ENCODE measurements around the gene TOMM34. TPM values are rescaled to one million over a fixed set of nuclear protein-coding genes. Genes with fewer than 3 reads are reported as not detected.

The TOMM34 gene
- polyA plus RNA-seq, 1 of the 3 experiments (the other 2 are of a cell fraction): 40.5 TPM

GRCh38 chr20:44941120-44941691 lies 19.0 kb downstream of the TOMM34 start:
- H2AFZ ChIP-seq (ENCODE audit: low read depth): no peak overlapping the region
- no peaks in the 10 kb centered on the region for H4K20me1 ChIP-seq (ENCODE audit: insufficient read depth)
- 86% methylated on average over 4 of the region's 7 CpGs for WGBS (ENCODE audit: low lambda C conversion rate)
- no peak overlapping the region for H3K9ac ChIP-seq
- H3K9me2 ChIP-seq: no peaks in the 10 kb centered on the region
- ChIA-PET POLR2A (interaction anchor here (1.2 kb wide), 1 partner anchor 11 kb away, joined by 3 read pairs; no protein-coding TSS in a partner anchor), CTCF (interaction anchor here (0.6 to 2.0 kb wide), 6 partner anchors 11 to 830 kb away, joined by 3 to 12 read pairs (median 3); partner anchors contain the start of gene TOMM34)
- no peaks in the 10 kb centered on the region for H3K27me3 ChIP-seq (ENCODE audit: insufficient read depth)
- DNase-seq: no peak
- H3K9me3 ChIP-seq: no peaks in the 10 kb centered on the region
- H3K4me3 ChIP-seq (ENCODE audit: low read depth in 2 of 2, low read length in 1 of 2): no peak overlapping the region
- no peak overlapping the region for H3K4me2 ChIP-seq
- H3K79me2 ChIP-seq (ENCODE audit: insufficient read depth): no peaks in the 10 kb centered on the region
- H3F3A ChIP-seq (replicated peaks; ENCODE audit: insufficient read depth): peaks cover 15% of the 10 kb centered on the region
- H3K36me3 ChIP-seq (replicated peaks in 1 of 2; ENCODE audit: control insufficient read depth in 1 of 2, insufficient read depth in 2 of 2, low read length in 1 of 2): peaks cover 20 to 72% of the 10 kb centered on the region in 2 experiments
- H3K27ac ChIP-seq (ENCODE audit: low read depth in 2 of 2, low read length in 1 of 2): no peak overlapping the region
- no peak for TF ChIP-seq NRF1 (IDR thresholded peaks at IDR 0.05; ENCODE audit: low read depth, low read length)
- TF ChIP-seq EZH2phosphoT487 (IDR thresholded peaks at IDR 0.05; ENCODE audit: borderline replicate concordance, low read depth): no peak
- no peak for TF ChIP-seq ELF1 (IDR thresholded peaks at IDR 0.05)
- TF ChIP-seq USF1 (IDR thresholded peaks at IDR 0.05; ENCODE audit: borderline replicate concordance, low read depth): no peak
- TF ChIP-seq RFX5 (IDR thresholded peaks at IDR 0.05; ENCODE audit: low read length): no peak
- TF ChIP-seq POLR2AphosphoS5 (IDR thresholded peaks at IDR 0.05; ENCODE audit: low read depth, low read length): no peak
- TF ChIP-seq MAX (IDR thresholded peaks at IDR 0.05; ENCODE audit: low read depth): no peak
- no peak for TF ChIP-seq TEAD4 (IDR thresholded peaks at IDR 0.05; ENCODE audit: borderline replicate concordance, insufficient read depth)
- TF ChIP-seq FOXM1 (IDR thresholded peaks at IDR 0.05; ENCODE audit: low read depth): no peak
- H3K4me1 ChIP-seq (ENCODE audit: control insufficient read depth in 1 of 2, insufficient read depth in 2 of 2, low read depth in 1 of 2, low read length in 1 of 2): no peaks in the 10 kb centered on the region

- Histone ChIP-seq H3K36me3 (replicated peaks in 1 of 2; ENCODE audit: control insufficient read depth in 1 of 2, insufficient read depth in 2 of 2, low read length in 1 of 2) (peaks cover 9 to 63% of the 10 kb centered on the region in 2 experiments), H3K79me2 (ENCODE audit: insufficient read depth) (no peaks in the 10 kb centered on the region), H3K27ac (ENCODE audit: low read depth in 2 of 2, low read length in 1 of 2) (no peak overlapping the region), H3F3A (replicated peaks; ENCODE audit: insufficient read depth) (peaks cover 6% of the 10 kb centered on the region), H2AFZ (ENCODE audit: low read depth) (no peak overlapping the region), H3K9me3 (no peaks in the 10 kb centered on the region), H3K4me3 (ENCODE audit: low read depth in 2 of 2, low read length in 1 of 2) (no peak overlapping the region), H3K4me1 (ENCODE audit: control insufficient read depth in 1 of 2, insufficient read depth in 2 of 2, low read depth in 1 of 2, low read length in 1 of 2) (no peaks in the 10 kb centered on the region), H3K27me3 (ENCODE audit: insufficient read depth) (no peaks in the 10 kb centered on the region), H4K20me1 (ENCODE audit: insufficient read depth) (no peaks in the 10 kb centered on the region), H3K9me2 (no peaks in the 10 kb centered on the region), H3K4me2 (no peak overlapping the region), H3K9ac (no peak overlapping the region)
- 97% methylated on average over 9 of the region's 9 CpGs for WGBS (ENCODE audit: low lambda C conversion rate)
- ChIA-PET POLR2A (no interaction called here), CTCF (interaction anchor here (1.3 kb wide), 1 partner anchor 28 kb away, joined by 3 read pairs; no protein-coding TSS in a partner anchor)
- no peak for DNase-seq
- TF ChIP-seq ELF1 (IDR thresholded peaks at IDR 0.05): no peak
- no peak for TF ChIP-seq FOXJ3 (CRISPR knock-in tag; IDR thresholded peaks at IDR 0.05)
These were observed 21.6 kb downstream of the TOMM34 start for GRCh38 chr20:44938637-44939036.

- no peaks in the 10 kb centered on the region for H4K20me1 ChIP-seq (ENCODE audit: insufficient read depth)
- H3K9me2 ChIP-seq: no peaks in the 10 kb centered on the region
- no peak for TF ChIP-seq IRF3 (IDR thresholded peaks at IDR 0.05; ENCODE audit: low read depth, low read length)
- no peak for TF ChIP-seq ELF1 (IDR thresholded peaks at IDR 0.05)
- H3K36me3 ChIP-seq (replicated peaks in 1 of 2; ENCODE audit: control insufficient read depth in 1 of 2, insufficient read depth in 2 of 2, low read length in 1 of 2): peaks cover 8 to 49% of the 10 kb centered on the region in 2 experiments
- no peaks in the 10 kb centered on the region for H3K4me1 ChIP-seq (ENCODE audit: control insufficient read depth in 1 of 2, insufficient read depth in 2 of 2, low read depth in 1 of 2, low read length in 1 of 2)
- H3K9me3 ChIP-seq: no peaks in the 10 kb centered on the region
- peaks cover under 1% of the 10 kb centered on the region for H3F3A ChIP-seq (replicated peaks; ENCODE audit: insufficient read depth)
- CTCF ChIA-PET: interaction anchor here (0.9 to 1.4 kb wide), 4 partner anchors 11 to 355 kb away, joined by 3 to 4 read pairs (median 4); partner anchors contain the start of gene TOMM34
- no peak overlapping the region for H3K4me3 ChIP-seq (ENCODE audit: low read depth in 2 of 2, low read length in 1 of 2)
- H3K27me3 ChIP-seq (ENCODE audit: insufficient read depth): no peaks in the 10 kb centered on the region
- 95% methylated on average over 10 of the region's 10 CpGs for WGBS (ENCODE audit: low lambda C conversion rate)
- H2AFZ ChIP-seq (ENCODE audit: low read depth): no peak overlapping the region
- H3K79me2 ChIP-seq (ENCODE audit: insufficient read depth): no peaks in the 10 kb centered on the region
- POLR2A ChIA-PET: interaction anchor here (1.6 kb wide), 1 partner anchor 15 kb away, joined by 3 read pairs; no protein-coding TSS in a partner anchor
- H3K27ac ChIP-seq (ENCODE audit: low read depth in 2 of 2, low read length in 1 of 2): no peak overlapping the region
- DNase-seq: no peak
- H3K4me2 ChIP-seq: no peak overlapping the region
- H3K9ac ChIP-seq: no peak overlapping the region
These were observed 23.7 kb downstream of the TOMM34 start for GRCh38 chr20:44936510-44936909.

Measured in SK-N-SH (cell line).